Natural killer cell (primary cell): ENCODE data around the gene LY6G6C. TPM values are rescaled to one million over a fixed set of nuclear protein-coding genes. Genes with fewer than 3 reads are reported as not detected.
A peak's percentile ranks its signal among the peaks of the same experiment; 100 is the strongest.

Experiments used
- ATAC-seq, 3 donors: fragments of 150-1000 bp in 2 of 3; fragments of 200-7000 bp in 1 of 3; cut with Tn5 transposase; 1 replicate in 1 of 3; 2 replicates in 2 of 3; pipeline ENCODE4 v1.10.0; 2021; ENCODE audit warnings: mild to moderate bottlenecking in 2 of 3, moderate library complexity in 2 of 3
- DNase-seq, 2 donors: peaks; one replicate each; pipeline versions ENCODE4 v3.0.0 to v3.0.0-alpha.2; 2013 to 2021; ENCODE audit warnings: mixed read lengths in 1 of 2
- H3K27ac ChIP-seq: one replicate; pipeline ENCODE4 v1.5.1; 2013; ENCODE audit warnings: mild to moderate bottlenecking, low read length
- H3K27me3 ChIP-seq: one replicate; pipeline ENCODE4 v1.6.1; 2013; ENCODE audit warnings: low read length; ENCODE audit not compliant: control insufficient read depth, insufficient read depth
- H3K36me3 ChIP-seq: one replicate; pipeline ENCODE4 v1.6.1; 2013; ENCODE audit warnings: low read length; ENCODE audit not compliant: control insufficient read depth, insufficient read depth
- H3K4me1 ChIP-seq: one replicate; pipeline ENCODE4 v1.6.1; 2013; ENCODE audit warnings: low read length; ENCODE audit not compliant: control insufficient read depth, insufficient read depth
- H3K4me3 ChIP-seq: one replicate; pipeline ENCODE4 v1.5.1; 2013; ENCODE audit warnings: low read length
- H3K9me3 ChIP-seq: one replicate; pipeline ENCODE4 v1.6.1; 2013; ENCODE audit warnings: low read length; ENCODE audit not compliant: control insufficient read depth, insufficient read depth
- H3K27ac Mint-ChIP-seq, 2 donors: one replicate each; pipeline ENCODE4 v1.8.0; 2022; ENCODE audit warnings: mild to moderate bottlenecking in 2 of 2, mixed read lengths in 2 of 2, moderate library complexity in 1 of 2
- H3K27me3 Mint-ChIP-seq, 2 donors: one replicate each; pipeline ENCODE4 v1.8.0; 2022; ENCODE audit warnings: low read depth in 2 of 2, mixed read lengths in 2 of 2
- H3K36me3 Mint-ChIP-seq: one replicate; pipeline ENCODE4 v1.8.0; 2022; ENCODE audit warnings: mixed read lengths
- H3K4me1 Mint-ChIP-seq, 2 donors: one replicate each; pipeline ENCODE4 v1.8.0; 2022; ENCODE audit warnings: mixed read lengths in 2 of 2
- H3K4me3 Mint-ChIP-seq: one replicate; pipeline ENCODE4 v1.8.0; 2022; ENCODE audit warnings: mild to moderate bottlenecking, moderate library complexity, mixed read lengths
- H3K9me3 Mint-ChIP-seq, 2 donors: one replicate each; pipeline ENCODE4 v1.8.0; 2022; ENCODE audit warnings: mixed read lengths in 2 of 2
- CTCF ChIP-seq: fragments of 200-600 bp; IDR thresholded peaks from one replicate; pipeline ENCODE4 v1.8.0; 2022; ENCODE audit warnings: antibody characterized with exemption
- WGBS: methylation state at CpG from one replicate; pipeline ENCODE4 v1.1.7; 2013; ENCODE audit warnings: missing lambda C conversion rate; ENCODE audit not compliant: insufficient coverage; 5-methylcytosine and 5-hydroxymethylcytosine counted together
- intact Hi-C: fragments of 100-400 bp; cut with micrococcal nuclease; formaldehyde crosslinking; loops from one replicate; pipeline ENCODE4 v1.14.2; 2022
- total RNA-seq, 4 donors: library from RNA; stranded (reverse); fragments of 120-200 nt in 1 of 4; gene quantifications; one replicate each; pipeline versions ENCODE4 v1.2.3 to v1.2.4, GENCODE V29; 2013 to 2022

The LY6G6C gene
- total RNA-seq, 3 donors from 2014 or later (not counting 1 experiment from before 2014, with no cell fraction given): not detected

GRCh38 chr6:31732029-31732428 is 10.5 kb upstream of the LY6G6C start:
- H3K4me3 Mint-ChIP-seq: peak overlapping the region; percentile 97
- no peaks in the 10 kb centered on the region for H3K27me3 Mint-ChIP-seq
- peaks cover under 1% of the 10 kb centered on the region for H3K36me3 Mint-ChIP-seq
- peaks cover 41% of the 10 kb centered on the region for H3K36me3 ChIP-seq
- ATAC-seq (no peak), DNase-seq (no peak)
- no peak for TF ChIP-seq CTCF
- peaks cover 68% of the 10 kb centered on the region for H3K4me1 ChIP-seq
- intact Hi-C loops: loop anchor here (10.0 kb wide), 1 partner anchor 187 kb away; the partner anchor contains the start of genes ATP6V1G2, DDX39B and NFKBIL1
- peak overlapping the region; percentile 90 to 91 for H3K27ac Mint-ChIP-seq
- WGBS: 88% methylated on average over 2 of the region's 3 CpGs
- H3K4me1 Mint-ChIP-seq: peaks cover 55 to 80% of the 10 kb centered on the region in 2 donors
- no peaks in the 10 kb centered on the region for H3K9me3 ChIP-seq
- H3K4me3 ChIP-seq: no peak overlapping the region
- no peak overlapping the region for H3K27ac ChIP-seq
- no peaks in the 10 kb centered on the region for H3K9me3 Mint-ChIP-seq
- no peaks in the 10 kb centered on the region for H3K27me3 ChIP-seq

GRCh38 chr6:31730631-31731086 is 9.1 kb upstream of the LY6G6C start:
- WGBS: 90% methylated on average over 11 of the region's 11 CpGs
- H3K36me3 ChIP-seq: peaks cover 49% of the 10 kb centered on the region

GRCh38 chr6:31729979-31730630 is 8.6 kb upstream of the LY6G6C start:
- no peaks in the 10 kb centered on the region for H3K27me3 Mint-ChIP-seq

More at GRCh38 chr6:31730631-31731086, 9.1 kb upstream of the LY6G6C start:
- peak overlapping the region; percentile 90 to 91 for H3K27ac Mint-ChIP-seq
- TF ChIP-seq CTCF: no peak
- no peak for DNase-seq
- ATAC-seq: no peak
- intact Hi-C loops: loop anchor here (1.0 to 10.0 kb wide), 2 partner anchors 100 to 186 kb away; partner anchors contain the start of genes ATP6V1G2, DDX39B and NFKBIL1
- Histone ChIP-seq H3K27ac (peak overlapping the region; percentile 64), H3K4me1 (peaks cover 68% of the 10 kb centered on the region), H3K27me3 (no peaks in the 10 kb centered on the region), H3K9me3 (no peaks in the 10 kb centered on the region), H3K4me3 (no peak overlapping the region)
- H3K4me1 Mint-ChIP-seq: peaks cover 57 to 80% of the 10 kb centered on the region in 2 donors
- H3K4me3 Mint-ChIP-seq: peak overlapping the region; percentile 97
- no peaks in the 10 kb centered on the region for H3K27me3 Mint-ChIP-seq
- H3K9me3 Mint-ChIP-seq: no peaks in the 10 kb centered on the region
- H3K36me3 Mint-ChIP-seq: peaks cover 14% of the 10 kb centered on the region

More at GRCh38 chr6:31729979-31730630, 8.6 kb upstream of the LY6G6C start:
- peaks cover 68% of the 10 kb centered on the region for H3K4me1 ChIP-seq
- peak overlapping the region; percentile 97 for H3K4me3 Mint-ChIP-seq
- H3K36me3 ChIP-seq: peaks cover 49% of the 10 kb centered on the region
- no peaks in the 10 kb centered on the region for H3K9me3 ChIP-seq
- H3K36me3 Mint-ChIP-seq: peaks cover 16% of the 10 kb centered on the region
- DNase-seq (peak; percentile 75 to 83), ATAC-seq (peak; percentile 42 to 67 (median 63))
- intact Hi-C loops: loop anchor here (1.0 to 10.0 kb wide), 3 partner anchors 39 to 185 kb away; partner anchors contain the start of genes ATP6V1G2, DDX39B and NFKBIL1
- H3K27me3 ChIP-seq: no peaks in the 10 kb centered on the region
- no peak for TF ChIP-seq CTCF
- peaks cover 56 to 77% of the 10 kb centered on the region in 2 donors for H3K4me1 Mint-ChIP-seq
- peak overlapping the region; percentile 64 for H3K27ac ChIP-seq
- WGBS: 5% methylated on average over 43 of the region's 46 CpGs
- H3K27ac Mint-ChIP-seq: peak overlapping the region; percentile 90 to 91
- H3K4me3 ChIP-seq: peak overlapping the region; percentile 75
- no peaks in the 10 kb centered on the region for H3K9me3 Mint-ChIP-seq
